DOHH2 (cell line): ENCODE measurements around the gene ZSWIM6.
"Not testable (repeated sequence)": the region's sequence is repeated elsewhere in the genome, so short reads cannot be mapped to it uniquely, and the experiment has no call there.

Experiments
- H3F3A ChIP-seq: fragments of 200-600 bp; sonication (generic), shearing (Covaris generic); 2 replicates; pipeline ENCODE4 v1.6.0; 2016; ENCODE audit warnings: antibody characterized with exemption, mild to moderate bottlenecking; ENCODE audit not compliant: control insufficient read depth, insufficient read depth
- H3K27ac ChIP-seq: fragments of 200-600 bp; sonication (generic); 2 replicates; pipeline ENCODE4 v1.5.1; 2014; ENCODE audit warnings: low read depth, mild to moderate bottlenecking, low read length, moderate library complexity
- H3K27me3 ChIP-seq: fragments of 200-600 bp; sonication (generic); 2 replicates; pipeline ENCODE4 v1.6.1; 2014; ENCODE audit warnings: mild to moderate bottlenecking, low read length, mixed read lengths; ENCODE audit not compliant: control insufficient read depth
- H3K36me3 ChIP-seq: fragments of 200-600 bp; sonication (generic); 2 replicates; pipeline ENCODE4 v1.6.1; 2014; ENCODE audit warnings: mild to moderate bottlenecking, low read length, moderate library complexity, mixed read lengths; ENCODE audit not compliant: control insufficient read depth
- H3K4me1 ChIP-seq: fragments of 200-600 bp; sonication (generic); 2 replicates; pipeline ENCODE4 v1.6.1; 2014; ENCODE audit warnings: mild to moderate bottlenecking, low read length, mixed read lengths; ENCODE audit not compliant: control insufficient read depth
- H3K4me2 ChIP-seq: fragments of 200-600 bp; sonication (generic); 2 replicates; pipeline ENCODE4 v1.6.0; 2014; ENCODE audit warnings: mild to moderate bottlenecking, low read length, moderate library complexity
- H3K4me3 ChIP-seq: fragments of 200-600 bp; sonication (generic); 2 replicates; pipeline ENCODE4 v1.5.1; 2014; ENCODE audit warnings: mild to moderate bottlenecking, low read length, mixed read lengths
- H3K79me2 ChIP-seq: fragments of 200-600 bp; sonication (generic); 2 replicates; pipeline ENCODE4 v1.6.1; 2014; ENCODE audit warnings: mild to moderate bottlenecking, low read length, mixed read lengths; ENCODE audit not compliant: control insufficient read depth
- H3K9me2 ChIP-seq: fragments of 200-600 bp; sonication (generic); replicated peaks from 2 replicates; pipeline ENCODE4 v1.6.1; 2014; ENCODE audit warnings: mild to moderate bottlenecking, low read length, mixed read lengths; ENCODE audit not compliant: control insufficient read depth
- H3K9me3 ChIP-seq: fragments of 200-600 bp; sonication (generic); 2 replicates; pipeline ENCODE4 v1.6.1; 2014; ENCODE audit warnings: antibody characterized with exemption, low read length, mixed read lengths; ENCODE audit not compliant: control insufficient read depth, insufficient read depth
- H4K20me1 ChIP-seq: fragments of 200-600 bp; sonication (generic); 2 replicates; pipeline ENCODE4 v1.6.0; 2014; ENCODE audit warnings: low read depth, mild to moderate bottlenecking, antibody characterized with exemption, low read length, moderate library complexity; ENCODE audit not compliant: control insufficient read depth, insufficient read depth
- CTCF ChIP-seq: fragments of 200-600 bp; sonication (generic); IDR thresholded peaks from one replicate; pipeline ENCODE4 v1.5.1; 2014; ENCODE audit warnings: antibody characterized with exemption, mild to moderate bottlenecking, low read depth, low read length; ENCODE audit not compliant: poor library complexity, severe bottlenecking
- EZH2phosphoT487 ChIP-seq: fragments of 200-600 bp; sonication (generic); IDR thresholded peaks from 2 replicates; pipeline ENCODE4 v1.6.1; 2017; ENCODE audit warnings: borderline replicate concordance, mild to moderate bottlenecking, antibody characterized with exemption, low read length, moderate library complexity, mixed read lengths

The ZSWIM6 gene

DNA sequence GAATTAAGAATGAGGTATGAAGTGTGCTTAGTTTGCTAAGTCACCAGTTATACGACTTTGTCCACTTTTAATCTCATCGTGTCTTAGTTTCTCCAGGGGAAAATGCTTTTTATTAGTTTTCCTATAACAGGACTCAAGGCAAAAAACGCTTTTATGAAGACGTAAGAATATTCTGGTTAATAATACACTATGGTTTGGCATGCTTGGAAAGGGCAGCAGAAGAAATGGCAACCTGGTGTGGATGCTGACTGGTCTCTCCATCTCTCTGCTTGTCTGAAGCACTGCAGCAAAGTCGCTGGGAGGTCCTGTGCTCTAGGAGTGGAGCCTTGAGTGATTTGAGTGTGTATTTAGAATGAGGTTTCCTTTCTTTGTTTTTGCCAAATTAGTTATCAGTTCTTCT, 78.8 kb downstream of the ZSWIM6 start:
- Histone ChIP-seq H3K36me3 (no peaks in the 10 kb centered on the region), H4K20me1 (no peaks in the 10 kb centered on the region; the same call in 1 of the 2 replicates), H3F3A (peaks cover 10% of the 10 kb centered on the region; the same call in 1 of the 2 replicates), H3K27me3 (peaks cover 20% of the 10 kb centered on the region), H3K79me2 (no peaks in the 10 kb centered on the region), H3K9me3 (no peaks in the 10 kb centered on the region), H3K27ac (no peak overlapping the region), H3K4me2 (no peak overlapping the region), H3K4me3 (no peak overlapping the region), H3K4me1 (peaks cover 7% of the 10 kb centered on the region), H3K9me2 (no peaks in the 10 kb centered on the region)
- TF ChIP-seq EZH2phosphoT487: no peak
- no peak for TF ChIP-seq CTCF

DNA sequence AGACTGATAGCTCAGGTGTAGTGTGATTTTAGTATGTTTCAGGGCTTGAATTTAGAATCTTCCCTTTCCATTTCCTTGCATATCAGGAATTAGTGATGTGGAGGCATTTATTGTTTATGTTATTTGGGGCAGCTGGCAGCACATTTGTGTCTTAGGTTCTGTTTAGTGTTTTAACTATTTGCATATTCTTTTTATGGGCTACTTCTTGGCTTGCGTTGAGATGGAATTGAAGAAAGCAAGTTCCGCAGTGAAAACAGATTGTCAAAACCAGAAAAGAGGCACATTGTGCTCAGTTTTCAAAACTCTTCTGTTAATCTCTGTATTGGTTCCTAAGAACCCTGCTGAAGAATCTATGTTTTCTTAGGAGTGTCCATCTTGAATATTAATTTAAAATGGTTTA, 80.3 kb downstream of the ZSWIM6 start:
- Histone ChIP-seq H3F3A (peaks cover 9% of the 10 kb centered on the region; the same call in 1 of the 2 replicates), H3K4me1 (peaks cover 7% of the 10 kb centered on the region), H3K9me2 (no peaks in the 10 kb centered on the region), H3K27ac (no peak overlapping the region), H3K4me2 (no peak overlapping the region), H3K9me3 (no peaks in the 10 kb centered on the region), H3K4me3 (no peak overlapping the region), H3K36me3 (no peaks in the 10 kb centered on the region), H3K79me2 (no peaks in the 10 kb centered on the region), H4K20me1 (no peaks in the 10 kb centered on the region; the same call in 1 of the 2 replicates), H3K27me3 (peaks cover 16% of the 10 kb centered on the region)
- TF ChIP-seq CTCF (no peak), EZH2phosphoT487 (no peak)

GRCh38 chr5:61413205-61413604, 81.1 kb downstream of the ZSWIM6 start:
- not testable (repeated sequence) for H4K20me1 ChIP-seq, H3K79me2 ChIP-seq, H3K27me3 ChIP-seq, H3K27ac ChIP-seq, H3K4me3 ChIP-seq, H3K4me2 ChIP-seq, H3K4me1 ChIP-seq, H3K9me2 ChIP-seq, H3K36me3 ChIP-seq, H3K9me3 ChIP-seq, H3F3A ChIP-seq

- Histone ChIP-seq H3K9me2 (no peaks in the 10 kb centered on the region), H3F3A (no peaks in the 10 kb centered on the region), H3K36me3 (no peaks in the 10 kb centered on the region), H3K4me2 (no peak overlapping the region), H3K27ac (no peak overlapping the region), H3K4me1 (no peaks in the 10 kb centered on the region), H4K20me1 (no peaks in the 10 kb centered on the region; the same call in 1 of the 2 replicates), H3K4me3 (no peak overlapping the region), H3K27me3 (peaks cover 2% of the 10 kb centered on the region), H3K79me2 (no peaks in the 10 kb centered on the region), H3K9me3 (no peaks in the 10 kb centered on the region)
- TF ChIP-seq CTCF: no peak
- no peak for TF ChIP-seq EZH2phosphoT487
Observed at GRCh38 chr5:61414806-61415205, 82.7 kb downstream of the ZSWIM6 start.
